C4-2B (cell line): ENCODE data around the gene NATD1.

ENCODE experiments used
- CTCF ChIP-seq: fragments of 450-650 bp; conservative IDR thresholded peaks from 2 replicates; pipeline ENCODE4 v1.5.1; 2017; ENCODE audit warnings: mild to moderate bottlenecking
- ZFX ChIP-seq: fragments of 450-650 bp; IDR thresholded peaks from 2 replicates; pipeline ENCODE4 v1.6.1; 2017

GRCh38 chr17:21215935-21216334 is 37.3 kb downstream of the NATD1 start:
- TF ChIP-seq CTCF (no peak), ZFX (no peak)
